ENCODE measurements around the gene ST3GAL3.

ST3GAL3 gene

DNA sequence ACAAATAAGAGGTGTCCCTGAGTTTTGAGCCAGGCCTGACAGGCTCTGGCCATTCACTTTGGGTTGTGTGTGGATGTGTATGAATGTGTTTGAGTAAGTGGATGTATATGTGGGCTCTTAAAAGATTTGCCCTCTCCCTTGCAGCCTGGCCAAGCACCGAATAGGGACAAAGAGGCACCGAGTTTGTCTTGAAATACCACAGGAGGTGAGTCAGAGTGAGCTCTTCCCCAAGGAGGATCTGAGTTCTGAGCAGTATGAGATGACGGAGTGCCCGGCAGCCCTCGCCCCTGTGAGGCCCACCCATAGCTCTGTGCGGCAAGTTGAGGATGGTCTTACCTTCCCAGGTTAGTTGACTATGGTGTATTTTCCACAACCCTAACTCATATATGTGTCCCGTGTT is 38.4 kb upstream of the ST3GAL3 start (continued):
- TF ChIP-seq, protein P1, sequence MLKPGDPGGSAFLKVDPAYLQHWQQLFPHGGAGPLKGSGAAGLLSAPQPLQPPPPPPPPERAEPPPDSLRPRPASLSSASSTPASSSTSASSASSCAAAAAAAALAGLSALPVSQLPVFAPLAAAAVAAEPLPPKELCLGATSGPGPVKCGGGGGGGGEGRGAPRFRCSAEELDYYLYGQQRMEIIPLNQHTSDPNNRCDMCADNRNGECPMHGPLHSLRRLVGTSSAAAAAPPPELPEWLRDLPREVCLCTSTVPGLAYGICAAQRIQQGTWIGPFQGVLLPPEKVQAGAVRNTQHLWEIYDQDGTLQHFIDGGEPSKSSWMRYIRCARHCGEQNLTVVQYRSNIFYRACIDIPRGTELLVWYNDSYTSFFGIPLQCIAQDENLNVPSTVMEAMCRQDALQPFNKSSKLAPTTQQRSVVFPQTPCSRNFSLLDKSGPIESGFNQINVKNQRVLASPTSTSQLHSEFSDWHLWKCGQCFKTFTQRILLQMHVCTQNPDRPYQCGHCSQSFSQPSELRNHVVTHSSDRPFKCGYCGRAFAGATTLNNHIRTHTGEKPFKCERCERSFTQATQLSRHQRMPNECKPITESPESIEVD (tag by site-specific recombination; IDR thresholded peaks at IDR 0.05) = no peak
- no peak for TF ChIP-seq ZNF184 (tag by site-specific recombination; IDR thresholded peaks at IDR 0.05)
- TF ChIP-seq, protein P2, sequence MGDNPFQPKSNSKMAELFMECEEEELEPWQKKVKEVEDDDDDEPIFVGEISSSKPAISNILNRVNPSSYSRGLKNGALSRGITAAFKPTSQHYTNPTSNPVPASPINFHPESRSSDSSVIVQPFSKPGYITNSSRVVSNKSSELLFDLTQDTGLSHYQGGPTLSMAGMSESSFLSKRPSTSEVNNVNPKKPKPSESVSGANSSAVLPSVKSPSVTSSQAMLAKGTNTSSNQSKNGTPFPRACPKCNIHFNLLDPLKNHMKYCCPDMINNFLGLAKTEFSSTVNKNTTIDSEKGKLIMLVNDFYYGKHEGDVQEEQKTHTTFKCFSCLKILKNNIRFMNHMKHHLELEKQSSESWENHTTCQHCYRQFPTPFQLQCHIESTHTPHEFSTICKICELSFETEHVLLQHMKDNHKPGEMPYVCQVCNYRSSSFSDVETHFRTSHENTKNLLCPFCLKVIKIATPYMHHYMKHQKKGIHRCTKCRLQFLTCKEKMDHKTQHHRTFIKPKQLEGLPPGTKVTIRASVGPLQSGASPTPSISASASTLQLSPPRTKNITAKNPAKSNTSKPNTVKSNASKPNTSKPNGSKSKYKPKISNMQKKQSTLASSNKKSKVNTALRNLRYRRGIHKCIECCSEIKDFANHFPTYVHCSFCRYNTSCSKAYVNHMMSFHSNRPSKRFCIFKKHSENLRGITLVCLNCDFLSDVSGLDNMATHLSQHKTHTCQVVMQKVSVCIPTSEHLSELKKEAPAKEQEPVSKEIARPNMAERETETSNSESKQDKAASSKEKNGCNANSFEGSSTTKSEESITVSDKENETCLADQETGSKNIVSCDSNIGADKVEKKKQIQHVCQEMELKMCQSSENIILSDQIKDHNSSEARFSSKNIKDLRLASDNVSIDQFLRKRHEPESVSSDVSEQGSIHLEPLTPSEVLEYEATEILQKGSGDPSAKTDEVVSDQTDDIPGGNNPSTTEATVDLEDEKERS (tag by site-specific recombination; IDR thresholded peaks at IDR 0.05) = no peak
- TF ChIP-seq ZNF530 (tag by site-specific recombination; IDR thresholded peaks at IDR 0.05; ENCODE audit: low read depth) = no peak
- no peak for TF ChIP-seq BCL11B (tag by site-specific recombination; IDR thresholded peaks at IDR 0.05; ENCODE audit: low read depth)
- no peak for TF ChIP-seq ZNF341 (tag by site-specific recombination; IDR thresholded peaks at IDR 0.05; ENCODE audit: low read depth)

DNA sequence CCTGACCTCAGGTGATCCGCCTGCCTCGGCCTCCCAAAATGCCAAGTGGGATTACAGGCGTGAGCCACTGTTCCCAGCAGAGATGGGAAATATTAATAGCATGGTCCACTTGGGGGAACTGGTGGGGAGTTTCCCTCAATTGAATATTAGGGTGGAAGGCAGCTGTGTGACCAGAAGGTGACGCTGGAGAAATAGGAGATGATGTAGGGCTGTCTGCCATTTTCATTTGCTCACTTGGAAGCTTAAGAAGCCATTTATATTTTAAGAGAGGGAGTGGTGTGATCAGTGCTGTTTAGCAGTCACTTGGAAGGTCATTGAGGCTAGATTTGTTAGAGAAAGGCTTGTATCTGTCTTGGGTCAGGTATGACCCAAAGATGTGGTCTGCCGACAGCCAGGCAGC is 37.5 kb upstream of the ST3GAL3 start:
- H3K4me3 ChIP-seq (ENCODE audit: low read depth, low read length) = no peak overlapping the region
- CTCF ChIA-PET = no interaction called here
- no peak for TF ChIP-seq ZNF658 (tag by site-specific recombination; IDR thresholded peaks at IDR 0.05)
- TF ChIP-seq ZNF114 (tag by site-specific recombination; IDR thresholded peaks at IDR 0.05) = no peak
- TF ChIP-seq ZNF830 (tag by site-specific recombination; IDR thresholded peaks at IDR 0.05; ENCODE audit: low read depth) = no peak
- TF ChIP-seq ZBTB20 (tag by site-specific recombination; IDR thresholded peaks at IDR 0.05) = no peak
- no peak for TF ChIP-seq KLF10 (tag by site-specific recombination; IDR thresholded peaks at IDR 0.05)
- no peak for TF ChIP-seq ZNF223 (tag by site-specific recombination; IDR thresholded peaks at IDR 0.05)
- TF ChIP-seq ZNF341 (tag by site-specific recombination; IDR thresholded peaks at IDR 0.05; ENCODE audit: low read depth) = no peak
- no peak for TF ChIP-seq ZBTB8A (tag by site-specific recombination; IDR thresholded peaks at IDR 0.05)
- TF ChIP-seq ZFP41 (tag by site-specific recombination; IDR thresholded peaks at IDR 0.05; ENCODE audit: borderline replicate concordance) = no peak
- TF ChIP-seq ZNF335 (tag by site-specific recombination; conservative IDR thresholded peaks at IDR 0.05) = no peak
- no peak for TF ChIP-seq ZNF521 (tag by site-specific recombination; IDR thresholded peaks at IDR 0.05)
- TF ChIP-seq, protein P3, sequence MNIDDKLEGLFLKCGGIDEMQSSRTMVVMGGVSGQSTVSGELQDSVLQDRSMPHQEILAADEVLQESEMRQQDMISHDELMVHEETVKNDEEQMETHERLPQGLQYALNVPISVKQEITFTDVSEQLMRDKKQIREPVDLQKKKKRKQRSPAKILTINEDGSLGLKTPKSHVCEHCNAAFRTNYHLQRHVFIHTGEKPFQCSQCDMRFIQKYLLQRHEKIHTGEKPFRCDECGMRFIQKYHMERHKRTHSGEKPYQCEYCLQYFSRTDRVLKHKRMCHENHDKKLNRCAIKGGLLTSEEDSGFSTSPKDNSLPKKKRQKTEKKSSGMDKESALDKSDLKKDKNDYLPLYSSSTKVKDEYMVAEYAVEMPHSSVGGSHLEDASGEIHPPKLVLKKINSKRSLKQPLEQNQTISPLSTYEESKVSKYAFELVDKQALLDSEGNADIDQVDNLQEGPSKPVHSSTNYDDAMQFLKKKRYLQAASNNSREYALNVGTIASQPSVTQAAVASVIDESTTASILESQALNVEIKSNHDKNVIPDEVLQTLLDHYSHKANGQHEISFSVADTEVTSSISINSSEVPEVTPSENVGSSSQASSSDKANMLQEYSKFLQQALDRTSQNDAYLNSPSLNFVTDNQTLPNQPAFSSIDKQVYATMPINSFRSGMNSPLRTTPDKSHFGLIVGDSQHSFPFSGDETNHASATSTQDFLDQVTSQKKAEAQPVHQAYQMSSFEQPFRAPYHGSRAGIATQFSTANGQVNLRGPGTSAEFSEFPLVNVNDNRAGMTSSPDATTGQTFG (tag by site-specific recombination; IDR thresholded peaks at IDR 0.05; ENCODE audit: borderline replicate concordance) = no peak
- H3K4me1 ChIP-seq (ENCODE audit: control insufficient read depth, insufficient read depth, low read length) = no peaks in the 10 kb centered on the region
- POLR2A ChIA-PET = no interaction called here
- H3K27ac ChIP-seq (ENCODE audit: extremely low read depth, low read depth, low read length) = no peak overlapping the region
- H3K9me3 ChIP-seq (ENCODE audit: control insufficient read depth, insufficient read depth, low read depth, low read length) = no peaks in the 10 kb centered on the region
- H3K36me3 ChIP-seq (ENCODE audit: control insufficient read depth in 2 of 2, insufficient read depth in 1 of 2, low read length in 2 of 2) = peaks cover 60 to 98% of the 10 kb centered on the region in 2 experiments

GRCh38 chr1:43671193-43671592 is 36.1 kb upstream of the ST3GAL3 start:
- Histone ChIP-seq H3K27ac (ENCODE audit: extremely low read depth, low read depth, low read length) (no peak overlapping the region), H3K9me3 (ENCODE audit: control insufficient read depth, insufficient read depth, low read depth, low read length) (no peaks in the 10 kb centered on the region), H3K4me1 (ENCODE audit: control insufficient read depth, insufficient read depth, low read length) (no peaks in the 10 kb centered on the region), H3K36me3 (ENCODE audit: control insufficient read depth in 2 of 2, insufficient read depth in 1 of 2, low read length in 2 of 2) (peaks cover 57 to 97% of the 10 kb centered on the region in 2 experiments), H3K4me3 (ENCODE audit: low read depth, low read length) (no peak overlapping the region)
- ChIA-PET CTCF (no interaction called here), POLR2A (interaction anchor here (4.5 kb wide), 1 partner anchor 21 kb away, joined by 18 read pairs; the partner anchor contains the start of gene KDM4A)
- TF ChIP-seq ZNF530 (tag by site-specific recombination; IDR thresholded peaks at IDR 0.05; ENCODE audit: low read depth) = no peak
- no peak for TF ChIP-seq KLF16 (tag by site-specific recombination; IDR thresholded peaks at IDR 0.05)
- no peak for TF ChIP-seq EGR2 (tag by site-specific recombination; IDR thresholded peaks at IDR 0.05; ENCODE audit: low read depth)
- no peak for TF ChIP-seq ZNF785 (tag by site-specific recombination; IDR thresholded peaks at IDR 0.05)
- TF ChIP-seq ZNF549 (tag by site-specific recombination; IDR thresholded peaks at IDR 0.05) = no peak
- TF ChIP-seq TSHZ1 (tag by site-specific recombination; IDR thresholded peaks at IDR 0.05; ENCODE audit: borderline replicate concordance) = no peak
- no peak for TF ChIP-seq ZNF610 (tag by site-specific recombination; IDR thresholded peaks at IDR 0.05; ENCODE audit: borderline replicate concordance)
- TF ChIP-seq ZNF416 (tag by site-specific recombination; IDR thresholded peaks at IDR 0.05) = no peak
- no peak for TF ChIP-seq ZNF521 (tag by site-specific recombination; IDR thresholded peaks at IDR 0.05)
